Fibroblast of skin of left biceps (primary cell): Measurements from ENCODE around the gene KLHDC10.
"Not testable (repeated sequence)": the region's sequence is repeated elsewhere in the genome, so short reads cannot be mapped to it uniquely, and the experiment has no call there.

Experiments used
- DNase-seq, 2 experiments: peaks; one replicate each; pipeline ENCODE4 v3.0.0-alpha.2; 2013; ENCODE audit warnings: low read depth in 2 of 2

The KLHDC10 gene

DNA sequence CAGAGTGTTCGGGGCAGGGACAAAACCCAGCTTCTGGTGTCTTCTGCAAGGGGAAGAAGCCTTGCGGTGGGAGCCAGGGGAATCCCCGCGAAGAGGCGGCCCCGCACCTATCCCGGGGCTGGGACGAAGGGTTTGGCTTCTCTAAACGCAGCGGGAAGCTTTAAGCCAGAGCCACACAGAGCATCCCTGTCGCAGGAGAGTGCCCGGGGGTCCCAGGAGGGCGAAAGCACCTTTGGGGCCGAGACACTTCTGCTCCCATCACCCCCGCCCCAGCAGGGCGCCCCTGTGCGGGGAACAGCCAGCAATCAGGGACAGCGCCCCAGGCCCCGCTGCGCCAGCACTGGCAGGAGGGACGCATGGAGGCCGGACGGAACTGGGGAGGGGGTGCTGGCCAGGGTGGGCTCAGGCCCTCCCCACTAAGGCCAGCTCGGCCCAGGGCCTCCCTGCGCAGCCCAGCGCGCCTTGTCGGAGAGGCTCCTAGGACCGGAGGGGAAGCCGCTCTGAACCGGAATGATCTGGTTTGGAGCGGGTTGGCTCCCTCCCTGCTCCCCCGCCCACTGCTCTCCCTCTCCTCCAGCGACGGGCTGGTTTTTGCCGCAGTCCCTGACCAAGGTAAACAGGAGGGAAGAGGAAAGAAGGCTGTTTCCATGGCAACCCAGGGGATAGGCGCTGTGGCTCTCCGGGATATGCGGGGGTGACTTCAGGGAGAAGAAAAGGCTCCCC, 71.0 kb downstream of the KLHDC10 start:
- DNase-seq, result peak; percentile 43 to 49

DNA sequence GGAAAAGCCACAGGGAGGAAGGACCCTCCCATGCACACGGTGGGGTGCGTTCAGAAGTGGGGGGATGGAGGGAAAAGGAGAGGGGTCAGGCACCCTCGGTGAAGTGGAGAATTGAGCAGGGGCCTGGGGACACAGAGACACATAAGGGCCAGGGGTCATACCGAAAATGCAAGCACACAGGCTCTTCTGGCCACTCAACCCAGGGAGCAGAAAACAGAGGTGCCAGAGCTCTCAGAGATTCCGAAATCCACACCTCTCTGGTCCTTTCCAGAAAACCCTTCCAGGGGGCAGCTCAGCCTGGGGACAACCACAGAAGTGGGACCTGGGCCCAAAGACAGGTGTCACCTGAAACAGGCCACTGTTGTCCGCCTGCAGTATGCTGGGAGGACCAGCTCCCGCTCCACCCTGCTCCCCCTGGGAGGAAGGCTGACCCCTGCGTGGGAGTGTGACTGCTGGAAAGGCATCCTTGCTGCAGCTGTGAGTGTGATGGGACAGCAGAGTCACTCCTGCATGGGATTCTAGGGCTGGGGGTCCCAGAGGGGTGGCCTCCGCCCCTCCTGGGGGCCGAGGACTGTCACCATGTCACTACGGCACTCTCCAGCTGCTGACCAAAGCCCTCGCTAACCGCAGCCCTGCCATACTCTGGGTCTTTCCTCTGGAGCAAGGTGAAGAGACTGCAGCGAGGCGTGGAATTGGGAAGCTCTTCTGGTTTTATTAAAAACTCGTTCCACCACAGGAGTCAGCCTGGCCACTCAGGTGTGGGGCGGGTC, 71.7 kb downstream of the KLHDC10 start:
- DNase-seq, result no peak

DNA sequence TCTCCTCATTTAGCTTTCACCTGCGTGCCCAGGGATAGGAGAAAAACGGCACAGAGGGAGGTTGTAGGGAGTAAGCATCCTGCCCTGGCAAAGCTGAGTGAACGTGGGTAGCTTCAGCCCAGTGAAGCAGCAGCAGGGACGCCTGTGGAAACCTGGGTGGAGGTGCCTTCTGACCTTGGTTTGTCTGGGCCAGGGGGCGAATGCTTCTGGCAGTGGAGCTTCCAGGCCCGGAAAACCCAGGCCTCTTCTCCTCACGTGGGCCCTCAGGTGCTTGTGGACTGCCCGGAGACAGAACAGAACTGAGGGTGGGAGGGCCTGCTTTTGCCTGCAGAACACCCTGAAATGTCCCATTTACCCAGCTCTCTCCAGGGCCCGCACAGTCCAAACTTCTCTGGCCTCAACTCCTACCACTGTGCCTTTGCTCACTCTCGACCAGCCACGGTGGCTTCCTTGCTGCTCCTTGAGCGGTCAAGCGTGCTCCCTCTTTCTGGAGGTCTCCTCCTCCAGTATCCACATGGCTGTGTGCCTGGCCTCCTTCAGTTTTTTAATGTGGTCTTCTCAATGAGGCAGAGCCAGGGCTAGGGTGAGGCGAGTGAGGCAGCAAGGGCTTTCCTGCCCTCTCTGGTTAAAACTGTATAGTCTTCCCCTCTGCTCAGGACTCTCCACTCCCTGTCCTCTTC, 72.5 kb downstream of the KLHDC10 start:
- DNase-seq, result no peak

GRCh38 chr7:130143334-130143732, 73.0 kb downstream of the KLHDC10 start:
- DNase-seq, result no peak

DNA sequence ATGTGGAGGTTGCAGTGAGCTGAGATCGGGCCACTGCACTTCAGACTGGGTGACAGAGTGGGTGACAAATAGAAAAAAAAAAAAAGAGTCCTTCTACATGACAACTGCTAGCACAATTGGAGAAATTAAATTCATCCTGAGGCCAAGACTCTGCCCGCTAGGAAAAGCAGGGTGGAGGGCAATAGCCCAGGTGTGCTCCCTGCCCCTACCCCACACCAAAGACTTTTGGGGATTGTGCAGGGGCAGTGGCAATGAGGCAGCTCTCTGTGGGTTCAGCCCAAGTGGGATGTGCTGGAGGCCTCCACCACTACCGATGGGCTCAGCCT, 73.6 kb downstream of the KLHDC10 start:
- DNase-seq, result no peak

- peak; percentile 85 for DNase-seq
Measured at GRCh38 chr7:130144312-130145171, 74.2 kb downstream of the KLHDC10 start.

GRCh38 chr7:130145424-130146100, 75.2 kb downstream of the KLHDC10 start:
- no peak for DNase-seq

DNA sequence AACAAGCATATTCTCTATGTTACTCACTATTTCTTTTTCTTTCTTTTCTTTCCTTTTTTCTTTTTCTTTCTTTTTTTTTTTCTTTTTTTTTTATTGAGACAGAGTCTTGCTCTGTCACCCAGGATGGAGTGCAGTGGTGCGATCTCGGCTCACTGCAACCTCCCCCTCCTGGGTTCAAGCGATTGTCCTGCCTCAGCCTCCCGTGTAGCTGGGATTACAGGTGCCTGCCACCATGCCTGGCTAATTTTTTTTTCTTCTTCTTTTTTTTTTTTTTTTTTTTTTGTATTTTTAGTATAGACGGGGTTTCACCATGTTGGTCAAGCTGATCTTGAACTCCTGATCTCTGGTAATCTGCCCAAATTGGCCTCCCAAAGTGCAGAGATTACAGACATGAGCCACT, 75.8 kb downstream of the KLHDC10 start:
- DNase-seq, result not testable (repeated sequence)

- no peak for DNase-seq
Measured at GRCh38 chr7:130146693-130147405, 76.5 kb downstream of the KLHDC10 start.

DNA sequence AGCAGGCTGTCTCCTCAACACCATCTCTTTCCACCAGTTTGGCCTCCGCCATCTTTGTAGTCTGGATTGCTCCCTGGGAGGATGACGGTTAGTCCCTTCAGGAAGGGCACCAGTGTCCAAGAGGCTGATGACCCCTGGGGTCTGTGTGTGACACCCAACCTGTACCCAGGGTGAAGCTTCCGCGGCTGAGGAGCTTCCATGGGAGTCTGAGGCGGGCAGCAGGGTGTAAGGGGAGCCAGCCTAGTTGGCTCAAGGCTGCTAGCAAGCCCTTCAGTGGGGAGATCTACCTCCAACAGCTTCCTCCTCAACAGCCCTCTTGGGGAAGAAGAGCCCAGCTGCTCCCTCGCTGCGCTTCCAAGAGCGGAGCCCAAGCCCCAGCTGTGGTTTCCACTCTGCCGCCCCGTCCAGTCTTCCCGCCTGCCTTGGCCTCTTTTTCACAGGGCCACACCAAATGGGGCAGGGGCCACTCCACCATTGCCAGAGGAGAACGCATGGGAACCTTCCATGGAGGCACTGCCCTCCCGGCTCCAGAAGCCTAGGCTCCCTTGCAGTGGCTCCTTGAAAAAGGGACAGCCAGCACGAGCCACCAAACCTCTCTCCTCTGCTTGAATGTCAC, 77.5 kb downstream of the KLHDC10 start:
- no peak for DNase-seq

- DNase-seq, result no peak
Measured at GRCh38 chr7:130148561-130148960, 78.2 kb downstream of the KLHDC10 start.

- no peak for DNase-seq
Measured at GRCh38 chr7:130149281-130150139, 79.2 kb downstream of the KLHDC10 start.

- DNase-seq, result no peak
Measured at GRCh38 chr7:130150587-130150986, 80.3 kb downstream of the KLHDC10 start.

- peak; percentile 52 to 54 for DNase-seq
Measured at GRCh38 chr7:130151591-130152492, 81.5 kb downstream of the KLHDC10 start.

- no peak for DNase-seq
Measured at GRCh38 chr7:130152493-130153210, 82.3 kb downstream of the KLHDC10 start.

GRCh38 chr7:130153211-130153908, 83.0 kb downstream of the KLHDC10 start:
- DNase-seq, result no peak

DNA sequence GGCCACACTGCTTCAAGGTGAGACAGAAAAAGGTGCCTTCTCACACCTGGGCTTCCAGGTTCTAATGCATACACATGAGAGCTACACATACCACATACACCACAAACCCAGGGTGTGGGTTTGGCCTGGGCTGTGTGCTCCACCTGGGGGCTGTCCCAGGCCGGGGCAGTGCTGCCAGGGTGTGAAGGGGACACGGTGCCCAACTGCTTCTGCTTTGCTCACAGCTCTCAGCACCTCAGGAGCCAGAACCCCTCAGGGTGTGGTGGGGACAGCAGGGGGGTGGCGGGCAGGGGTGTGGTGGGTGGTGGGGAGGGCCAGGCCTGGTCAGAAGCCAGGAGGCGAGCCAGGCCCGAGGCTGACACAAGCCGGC, 83.8 kb downstream of the KLHDC10 start:
- DNase-seq, result no peak
